Esophagus squamous epithelium (tissue), 4 donors: ENCODE measurements around the gene ANKRD44.

ENCODE experiments used
- POLR2A ChIP-seq, 4 donors: fragments of 450-650 bp; IDR thresholded peaks; one replicate each; pipeline ENCODE4 v1.6.1; 2017; ENCODE audit warnings: antibody characterized with exemption in 4 of 4, mild to moderate bottlenecking in 4 of 4, moderate library complexity in 3 of 4
- TF ChIP-seq, protein P1 (sequence below), 6 experiments: fragments of 450-650 bp in 4 of 6; fragments of 200-600 bp in 2 of 6; sonication (generic) in 2 of 6; IDR thresholded peaks; one replicate each; pipeline ENCODE4 v1.5.1; 2016 to 2019; ENCODE audit warnings: antibody characterized with exemption in 6 of 6, mild to moderate bottlenecking in 4 of 6, moderate library complexity in 4 of 6

- TF ChIP-seq POLR2A (IDR thresholded peaks at IDR 0.05) = no peak
- TF ChIP-seq, protein P1, sequence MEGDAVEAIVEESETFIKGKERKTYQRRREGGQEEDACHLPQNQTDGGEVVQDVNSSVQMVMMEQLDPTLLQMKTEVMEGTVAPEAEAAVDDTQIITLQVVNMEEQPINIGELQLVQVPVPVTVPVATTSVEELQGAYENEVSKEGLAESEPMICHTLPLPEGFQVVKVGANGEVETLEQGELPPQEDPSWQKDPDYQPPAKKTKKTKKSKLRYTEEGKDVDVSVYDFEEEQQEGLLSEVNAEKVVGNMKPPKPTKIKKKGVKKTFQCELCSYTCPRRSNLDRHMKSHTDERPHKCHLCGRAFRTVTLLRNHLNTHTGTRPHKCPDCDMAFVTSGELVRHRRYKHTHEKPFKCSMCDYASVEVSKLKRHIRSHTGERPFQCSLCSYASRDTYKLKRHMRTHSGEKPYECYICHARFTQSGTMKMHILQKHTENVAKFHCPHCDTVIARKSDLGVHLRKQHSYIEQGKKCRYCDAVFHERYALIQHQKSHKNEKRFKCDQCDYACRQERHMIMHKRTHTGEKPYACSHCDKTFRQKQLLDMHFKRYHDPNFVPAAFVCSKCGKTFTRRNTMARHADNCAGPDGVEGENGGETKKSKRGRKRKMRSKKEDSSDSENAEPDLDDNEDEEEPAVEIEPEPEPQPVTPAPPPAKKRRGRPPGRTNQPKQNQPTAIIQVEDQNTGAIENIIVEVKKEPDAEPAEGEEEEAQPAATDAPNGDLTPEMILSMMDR (IDR thresholded peaks at IDR 0.05) = no peak
Measured at GRCh38 chr2:197159661-197160211, 150.8 kb downstream of the ANKRD44 start.
